GM19238 (cell line): ENCODE results near the gene SLC66A3.

ENCODE experiments used
- DNase-seq: peaks from one replicate; pipeline ENCODE4 v3.0.0; 2011; ENCODE audit warnings: low spot score; ENCODE audit not compliant: insufficient read length

Gene SLC66A3

GRCh38 chr2:11134349-11134748 is 20.9 kb upstream of the SLC66A3 start:
- no peak for DNase-seq

DNA sequence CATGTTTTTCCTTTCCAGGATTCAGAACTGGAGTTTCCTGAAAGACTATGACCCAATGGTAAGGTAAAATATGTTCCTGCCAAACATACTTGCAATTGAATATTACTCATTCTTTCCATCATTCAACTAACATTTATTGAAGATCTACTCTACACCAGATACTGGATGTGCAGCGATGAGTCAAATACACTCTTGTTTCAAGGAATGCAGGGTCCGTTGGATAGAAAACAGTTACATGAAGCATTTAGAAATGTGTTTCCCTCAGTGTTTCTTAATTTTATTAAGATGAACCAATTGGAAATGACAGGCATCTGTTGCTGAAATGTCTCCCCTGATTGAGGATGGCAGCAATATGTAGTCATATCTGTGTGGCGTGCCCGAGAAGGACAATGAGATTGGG is 14.8 kb upstream of the SLC66A3 start:
- no peak for DNase-seq

- no peak for DNase-seq
These were observed 13.9 kb upstream of the SLC66A3 start for GRCh38 chr2:11141319-11141718.

DNA sequence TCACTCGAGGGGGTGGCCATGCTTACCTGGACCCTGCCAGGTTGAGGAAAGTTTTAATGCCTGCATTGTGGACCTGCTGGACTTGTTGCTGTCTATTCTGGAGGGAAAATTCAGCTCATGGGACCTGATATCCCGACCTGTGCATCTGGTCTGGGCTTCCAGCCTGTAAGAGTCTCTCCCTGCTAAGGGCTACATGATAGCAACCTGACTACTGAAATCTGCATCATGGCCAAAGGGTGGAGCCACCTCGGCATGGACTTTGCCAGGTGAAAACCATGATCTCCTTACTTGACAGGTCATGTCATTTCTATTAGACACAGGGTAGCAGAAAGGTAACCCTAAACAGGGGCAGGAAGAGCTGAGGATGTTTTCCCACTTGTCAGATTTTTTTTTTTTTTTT is 12.9 kb upstream of the SLC66A3 start:
- DNase-seq, result no peak

- DNase-seq, result no peak
These were observed 12.3 kb upstream of the SLC66A3 start for GRCh38 chr2:11142987-11143386.

GRCh38 chr2:11144077-11144737 is 11.1 kb upstream of the SLC66A3 start:
- no peak for DNase-seq

DNA sequence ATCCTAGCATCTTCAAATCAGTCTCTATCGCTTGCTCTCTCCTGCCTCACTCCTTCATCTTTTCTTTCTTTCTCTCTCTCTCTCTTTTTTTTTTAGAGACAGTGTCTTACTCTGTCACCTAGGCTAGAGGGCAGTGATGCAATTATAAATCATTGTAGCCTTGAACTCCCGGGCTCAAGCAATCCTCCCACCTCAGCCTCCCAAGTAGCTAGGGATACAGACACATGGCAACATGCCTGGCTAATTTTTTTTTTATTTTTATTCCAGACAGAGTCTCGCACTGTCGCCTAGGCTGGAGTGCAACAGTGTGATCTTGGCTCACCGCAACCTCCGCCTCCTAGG is 10.6 kb upstream of the SLC66A3 start:
- no peak for DNase-seq

DNA sequence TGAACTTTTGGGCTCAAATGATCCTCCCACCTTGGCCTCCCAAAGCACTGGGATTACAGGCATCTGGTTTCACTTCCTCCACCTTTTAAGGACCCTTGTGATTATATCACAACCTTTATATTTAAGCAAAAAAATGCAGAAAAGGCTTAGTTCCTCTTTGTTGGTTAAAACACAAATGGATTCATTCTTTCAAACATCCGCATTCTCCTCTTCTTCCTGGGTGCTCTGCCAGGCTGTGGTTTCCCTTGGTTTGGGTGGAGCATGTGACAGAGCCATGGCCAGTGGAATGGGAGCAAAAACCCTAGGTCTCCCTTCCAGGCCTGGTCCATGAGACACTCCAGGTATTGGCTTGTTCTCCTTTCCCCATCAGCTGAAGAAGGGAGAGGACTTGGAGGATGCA is 9.9 kb upstream of the SLC66A3 start:
- DNase-seq, result no peak

DNA sequence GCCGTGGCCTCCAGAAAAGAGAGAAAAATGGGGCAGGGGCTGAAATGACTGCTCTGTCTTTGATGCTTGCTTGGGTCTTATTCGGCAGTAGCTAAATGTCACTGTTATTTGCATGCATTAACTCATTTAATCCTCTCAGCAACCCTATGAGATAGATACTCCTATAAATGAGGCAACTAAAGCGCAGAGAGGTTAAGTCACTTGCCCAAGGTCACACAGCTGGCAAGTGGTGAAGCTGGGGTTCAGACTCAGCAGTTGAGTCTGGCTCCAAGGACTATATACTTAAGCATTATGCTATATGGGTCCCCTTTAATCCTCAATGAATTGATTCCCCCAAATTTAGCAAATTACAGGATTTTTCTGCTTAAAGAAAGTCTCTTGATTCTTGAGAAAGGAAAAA is 9.2 kb upstream of the SLC66A3 start:
- DNase-seq, result no peak

- no peak for DNase-seq
These were observed 8.0 kb upstream of the SLC66A3 start for GRCh38 chr2:11147263-11147662.

DNA sequence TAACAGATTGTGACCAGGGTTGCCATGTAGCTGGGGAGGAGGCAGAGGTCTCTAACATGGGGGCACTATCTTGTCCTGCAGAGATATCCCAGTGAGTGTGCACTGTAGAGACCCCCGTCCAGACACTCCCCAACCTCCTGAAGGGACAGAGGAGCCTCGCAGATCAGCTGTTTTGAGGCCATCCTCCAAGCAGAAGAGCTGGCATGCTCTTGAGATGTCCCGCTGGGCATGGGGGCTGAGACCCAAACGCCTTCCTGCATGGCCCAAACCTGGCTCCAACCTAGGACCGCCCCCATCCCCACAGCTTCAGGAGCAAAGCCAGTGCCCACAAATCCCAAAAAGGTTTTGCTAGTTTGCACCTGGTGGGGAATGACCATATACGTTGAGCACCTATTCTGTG is 2.7 kb upstream of the SLC66A3 start:
- no peak for DNase-seq

DNA sequence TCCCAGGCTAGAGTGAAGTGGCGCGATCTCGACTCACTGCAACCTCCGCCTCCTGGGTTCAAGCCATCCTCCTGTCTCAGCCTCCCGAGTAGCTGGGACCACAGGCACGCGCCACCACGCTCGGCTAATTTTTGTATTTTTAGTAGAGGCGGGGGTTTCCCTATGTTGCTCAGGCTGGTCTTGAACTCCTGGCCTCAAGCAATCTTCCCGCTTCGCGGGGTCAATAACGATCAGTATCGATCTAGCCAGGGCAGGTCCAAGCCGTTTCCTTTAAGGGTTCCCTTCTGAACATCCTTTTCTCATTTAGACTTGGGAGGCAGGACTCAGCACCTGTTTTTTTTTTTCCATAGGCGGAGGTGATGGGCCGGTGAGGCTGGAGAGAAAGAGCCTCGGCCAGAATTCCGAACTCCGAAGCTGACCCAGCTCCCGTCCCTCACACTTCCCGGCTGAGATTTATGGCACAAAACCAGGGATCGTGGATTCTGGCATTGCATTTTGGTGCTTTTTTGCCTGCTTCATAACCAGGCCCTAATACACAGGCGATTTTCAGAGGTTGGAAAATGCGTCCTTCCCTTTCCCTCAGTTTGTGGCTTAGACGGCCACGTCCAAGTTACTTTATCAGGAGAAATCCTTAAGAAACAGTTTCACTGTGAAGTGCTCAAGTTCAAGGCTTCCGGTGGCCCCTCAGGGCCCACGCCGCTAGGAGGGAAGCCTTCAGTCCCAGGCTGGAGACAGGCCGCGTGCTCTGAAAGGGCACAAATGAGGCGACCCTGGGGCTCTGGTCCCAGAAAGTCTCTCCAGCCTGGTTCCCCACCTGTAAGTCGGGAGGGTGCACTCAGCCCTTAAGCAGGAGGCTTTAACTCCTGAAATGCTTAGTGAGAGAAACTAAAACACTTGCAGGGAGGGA is 998 bp upstream of the SLC66A3 start:
- DNase-seq, result no peak

GRCh38 chr2:11154923-11155380 is 315 bp upstream of the SLC66A3 start:
- DNase-seq, result peak; percentile 99

DNA sequence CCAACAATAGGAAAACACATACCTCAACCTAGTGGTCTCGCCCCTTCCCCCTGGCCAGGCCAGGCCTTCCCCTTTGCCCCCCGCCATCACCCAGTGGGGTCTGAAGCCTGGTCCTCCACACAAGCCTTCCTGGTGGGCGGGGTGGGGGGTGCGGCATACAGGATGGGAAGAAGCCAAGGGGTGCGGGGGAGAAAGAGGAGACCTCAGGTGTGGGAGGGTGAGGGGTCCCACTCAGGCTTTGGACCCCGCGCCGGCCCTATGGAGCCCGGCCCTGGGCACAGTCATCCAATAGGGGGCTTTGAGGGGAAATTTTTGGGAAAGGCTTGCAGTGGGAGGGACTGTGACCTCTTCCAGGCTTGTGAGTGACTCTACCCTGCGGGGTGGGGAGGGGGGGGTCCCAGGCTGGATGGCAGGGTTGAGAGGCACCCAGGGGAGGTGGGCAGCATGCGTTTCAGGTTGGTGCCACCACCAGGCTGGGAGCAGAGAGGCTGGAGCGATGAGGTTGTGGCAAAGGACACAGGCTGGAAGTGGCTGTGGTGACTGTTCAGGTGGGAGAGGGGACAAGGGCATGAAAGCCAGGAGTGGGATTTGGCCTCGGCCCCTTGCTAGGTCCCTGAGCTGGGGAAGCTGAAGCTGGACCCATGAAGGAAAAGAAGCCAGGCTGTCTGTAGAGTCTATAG is 1.3 kb downstream of the SLC66A3 start:
- no peak for DNase-seq

DNA sequence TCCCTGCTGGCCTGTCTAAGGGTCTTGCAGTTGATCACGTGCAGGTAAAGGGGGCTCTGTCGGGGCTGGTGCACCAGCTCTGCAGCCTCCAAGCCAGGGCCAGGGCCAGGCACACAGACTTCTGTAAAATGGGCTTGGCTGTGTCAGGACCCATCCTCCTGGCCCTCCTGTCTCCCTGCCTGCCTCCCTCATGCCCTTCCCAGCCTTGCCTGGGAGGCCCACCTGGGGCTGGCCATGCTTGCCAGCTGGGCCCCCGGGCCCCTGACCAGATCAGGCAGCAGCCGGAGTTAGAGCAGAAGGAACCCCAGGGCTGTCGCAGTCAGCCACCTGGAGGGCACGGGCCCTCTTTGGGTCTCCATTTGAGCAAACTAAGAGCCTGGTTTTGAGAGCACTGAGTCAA is 2.0 kb downstream of the SLC66A3 start:
- DNase-seq, result no peak

- no peak for DNase-seq
These were observed 2.5 kb downstream of the SLC66A3 start for GRCh38 chr2:11157731-11158130.

DNA sequence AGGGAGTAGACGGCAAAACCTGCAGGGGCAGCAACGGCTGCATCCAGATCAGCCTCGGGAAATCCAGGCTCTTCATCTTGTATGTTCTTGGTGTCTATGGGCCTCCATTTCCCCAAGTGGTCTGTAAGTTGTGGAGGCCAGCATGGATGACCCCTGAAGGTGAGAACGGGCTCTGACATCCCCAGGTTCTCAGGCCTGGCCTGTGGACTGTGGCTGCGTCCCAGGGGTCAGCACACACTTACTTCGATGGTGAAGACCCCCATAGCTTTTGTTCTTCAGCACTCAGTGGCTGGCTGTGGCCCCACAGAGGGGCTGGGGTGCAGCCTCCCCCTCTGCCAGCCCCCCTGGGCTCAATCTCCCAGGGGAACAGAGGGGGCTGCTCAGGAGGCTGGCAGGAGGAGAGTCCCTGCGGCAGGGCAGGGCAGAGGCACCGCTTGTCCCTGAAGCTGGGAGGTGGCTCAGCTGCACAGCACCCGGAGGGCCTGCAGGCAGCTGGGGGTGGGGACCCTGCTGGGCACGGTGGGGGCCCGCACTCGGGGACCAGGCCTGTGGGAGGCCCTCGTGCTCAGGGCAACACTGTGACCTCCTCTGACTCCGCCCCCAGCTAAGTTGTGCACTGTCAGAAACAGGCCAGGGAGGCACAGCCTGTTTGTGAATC is 3.8 kb downstream of the SLC66A3 start:
- no peak for DNase-seq

GRCh38 chr2:11159574-11160170 is 4.4 kb downstream of the SLC66A3 start:
- DNase-seq, result no peak

DNA sequence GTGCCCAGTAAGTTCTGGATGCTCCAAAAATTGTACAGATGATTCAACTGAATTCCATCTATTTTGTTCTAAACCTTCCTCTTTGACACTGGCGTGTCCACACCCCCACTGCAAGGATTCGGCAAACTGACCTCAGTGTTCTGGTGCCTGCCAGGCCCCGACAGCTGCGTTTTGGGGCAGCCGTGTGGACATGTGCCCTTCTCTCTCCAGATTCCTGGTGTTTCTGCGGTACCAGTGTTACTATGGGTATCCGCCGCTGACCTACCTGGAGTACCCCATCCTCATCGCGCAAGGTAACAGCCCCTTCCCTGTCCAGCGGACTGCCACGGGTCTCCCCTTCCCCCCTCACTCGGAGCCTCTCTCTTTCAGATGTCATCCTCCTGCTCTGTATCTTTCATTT is 5.0 kb downstream of the SLC66A3 start:
- no peak for DNase-seq

- peak; percentile 51 for DNase-seq
These were observed 5.6 kb downstream of the SLC66A3 start for GRCh38 chr2:11160731-11161455.

- DNase-seq, result no peak
These were observed 6.5 kb downstream of the SLC66A3 start for GRCh38 chr2:11161747-11162146.
